DLD1 (cell line): ENCODE data around the gene PGR.

ENCODE experiments used
- in situ Hi-C: cut with HindIII; loops from 2 replicates; pipeline ENCODE4 v1.10.0; 2017; ENCODE audit warnings: low sequenced_read_pairs

PGR gene

DNA sequence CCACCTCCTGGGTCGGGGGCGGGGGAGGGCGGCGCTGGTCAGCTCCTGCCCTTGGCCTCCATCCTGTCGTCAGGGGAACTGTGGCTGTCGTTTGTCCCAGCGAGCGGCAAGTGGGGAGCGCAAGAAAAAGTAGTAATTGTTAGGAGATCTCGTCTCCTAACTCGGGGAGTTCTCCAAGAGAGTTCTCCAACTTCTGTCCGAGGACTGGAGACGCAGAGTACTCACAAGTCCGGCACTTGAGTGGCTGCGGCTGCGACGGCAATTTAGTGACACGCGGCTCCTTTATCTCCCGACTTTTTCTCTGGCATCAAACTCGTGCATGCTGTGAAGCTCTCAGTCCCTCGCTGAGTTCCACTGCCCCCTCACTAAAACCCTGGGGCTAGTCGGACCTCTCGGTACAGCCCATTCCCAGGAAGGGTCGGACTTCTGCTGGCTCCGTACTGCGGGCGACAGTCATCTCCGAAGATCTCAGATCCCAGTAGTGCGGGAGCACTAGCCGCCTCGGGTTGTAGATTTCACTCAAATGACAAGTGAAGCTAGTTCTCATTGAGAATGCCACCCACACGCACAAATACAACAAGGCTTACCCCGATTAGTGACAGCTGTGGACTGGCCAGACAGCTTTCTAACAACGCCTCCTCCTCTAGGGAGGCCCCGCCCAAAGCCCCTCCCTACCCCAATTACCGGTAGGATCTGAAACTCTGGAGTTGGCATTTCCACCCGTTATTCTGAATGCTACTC is at the start of gene PGR:
Gene PGR, minus strand, starts transcription at position 611 of the 741 bp plus-strand sequence. CDS start 743 bp downstream, outside the sequence.
- in situ Hi-C loops = no loop called here

DNA sequence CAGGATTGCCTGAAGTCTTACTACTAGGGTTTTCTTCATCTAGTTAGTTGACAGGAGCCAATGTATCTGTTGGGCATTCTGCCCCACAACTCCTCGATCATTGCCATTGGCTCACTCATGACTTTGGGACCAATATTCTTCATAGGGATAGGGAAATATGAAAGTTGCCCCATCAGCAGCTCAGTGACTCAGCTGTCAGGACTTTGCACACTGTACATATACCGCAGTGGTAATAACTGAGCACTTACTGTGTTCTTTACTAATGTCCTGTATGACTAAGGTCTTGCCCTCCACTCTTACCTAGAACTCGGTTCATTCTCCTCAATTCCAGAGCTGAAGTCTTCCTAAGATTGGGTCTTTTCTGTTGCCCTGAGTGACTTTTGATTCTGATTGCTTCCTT is 46.8 kb upstream of the PGR start:
- in situ Hi-C loops = no loop called here

DNA sequence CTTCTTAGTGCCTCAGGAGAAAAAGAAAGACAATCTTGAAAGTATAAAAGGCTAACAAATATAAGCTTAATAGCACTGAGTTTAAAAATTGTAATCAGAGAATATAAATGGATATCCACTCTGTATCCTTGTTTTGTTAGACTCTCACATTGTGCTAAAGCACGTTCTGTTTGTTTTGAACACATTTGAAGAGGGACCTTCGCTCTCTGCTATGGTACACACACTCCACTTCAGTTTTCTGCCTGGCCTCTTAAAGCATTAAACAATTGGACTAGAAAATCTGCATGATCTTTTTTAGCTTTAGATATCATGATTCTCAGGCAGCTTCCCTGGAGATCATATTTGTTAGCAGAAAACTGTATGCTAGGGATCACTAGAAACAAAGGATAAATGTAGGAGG is 40.3 kb upstream of the PGR start:
- in situ Hi-C loops = no loop called here

DNA sequence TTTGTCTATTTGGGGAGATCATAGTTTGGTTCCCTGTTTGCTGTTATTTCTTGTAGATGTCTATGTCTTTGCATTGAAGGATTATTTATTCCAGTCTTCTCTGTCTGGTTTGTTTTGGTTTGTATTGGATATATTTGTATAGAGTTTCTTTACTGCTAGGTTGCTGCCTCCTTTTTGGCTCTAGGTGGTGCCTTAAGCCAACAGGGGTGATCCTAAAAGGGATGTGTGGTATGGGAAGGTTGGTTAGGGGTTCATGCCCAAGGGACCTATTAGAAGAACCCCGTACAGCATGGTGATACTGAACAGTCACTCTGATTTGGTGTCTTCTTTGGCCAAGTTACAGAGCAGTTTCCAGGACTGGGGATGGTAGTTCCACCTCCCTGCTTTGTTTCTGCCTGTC is 36.4 kb upstream of the PGR start:
- in situ Hi-C loops = no loop called here

DNA sequence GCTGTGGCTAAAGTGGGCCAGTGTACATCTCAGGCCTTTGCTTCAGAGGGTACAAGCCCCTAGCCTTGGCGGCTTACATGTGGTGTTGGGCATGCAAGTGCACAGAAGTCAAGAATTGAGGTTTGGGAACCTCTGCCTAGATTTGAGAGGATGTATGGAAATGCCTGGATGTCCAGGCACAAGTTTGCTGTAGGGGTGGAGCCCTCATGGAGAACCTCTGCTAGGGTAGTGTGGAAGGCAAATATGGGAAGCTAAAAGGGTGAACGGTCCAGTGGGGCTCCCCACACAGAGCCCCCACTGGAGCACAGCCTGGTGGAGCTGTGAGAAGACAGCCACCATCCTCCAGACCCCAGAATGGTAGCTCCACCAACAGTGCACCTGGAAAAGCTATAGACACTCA is 28.5 kb upstream of the PGR start:
- in situ Hi-C loops = no loop called here

DNA sequence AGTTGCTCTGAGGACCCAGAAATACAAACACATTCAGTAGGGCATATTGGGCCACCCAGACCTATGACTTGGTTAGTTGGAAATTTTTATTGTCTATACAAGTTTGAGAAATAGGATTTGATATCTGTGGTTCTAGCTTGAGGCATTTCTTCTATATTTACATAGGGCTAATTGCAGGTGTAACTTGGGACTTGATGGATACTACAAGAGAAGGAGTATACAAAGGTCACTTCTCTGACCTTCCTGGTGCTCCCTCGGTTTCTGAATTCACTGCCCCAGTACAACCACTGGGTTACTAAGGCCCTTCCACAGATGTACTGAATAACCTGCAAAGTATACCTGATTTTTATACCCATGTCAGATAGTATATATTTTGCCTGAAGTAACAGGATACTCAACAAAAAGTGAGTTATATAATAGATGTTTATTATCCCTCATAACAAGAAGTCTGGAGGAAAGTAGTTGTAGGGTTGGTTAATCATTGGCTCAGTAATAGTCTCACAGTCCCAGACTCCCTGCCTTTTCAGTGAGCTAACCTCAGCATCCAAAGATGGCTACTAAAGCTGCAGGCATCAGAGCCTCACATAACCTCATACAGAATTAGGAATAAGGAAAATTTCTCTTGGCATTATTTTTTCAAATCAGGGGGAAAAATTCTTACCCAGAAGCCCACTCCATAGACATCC is 8.8 kb upstream of the PGR start:
- in situ Hi-C loops = no loop called here

DNA sequence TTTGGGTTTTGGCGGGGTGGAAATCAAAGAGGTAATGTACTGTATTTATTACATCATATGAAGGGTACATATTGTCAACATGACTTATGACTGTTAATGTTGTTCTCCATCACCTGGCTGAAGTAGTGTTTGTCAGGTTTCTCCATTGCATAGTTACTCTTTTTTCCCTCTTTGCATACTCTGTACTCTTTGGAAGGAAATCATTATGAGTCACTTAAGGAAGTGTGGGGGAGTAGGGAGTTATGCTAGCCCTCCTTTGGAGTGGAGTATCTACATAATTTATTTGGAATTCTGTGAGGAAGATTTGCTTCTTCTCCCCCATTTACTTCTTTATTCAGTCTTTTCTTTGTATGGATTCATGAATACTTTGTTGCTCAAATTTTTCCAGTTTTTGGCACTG is 3.6 kb upstream of the PGR start:
- in situ Hi-C loops = no loop called here

DNA sequence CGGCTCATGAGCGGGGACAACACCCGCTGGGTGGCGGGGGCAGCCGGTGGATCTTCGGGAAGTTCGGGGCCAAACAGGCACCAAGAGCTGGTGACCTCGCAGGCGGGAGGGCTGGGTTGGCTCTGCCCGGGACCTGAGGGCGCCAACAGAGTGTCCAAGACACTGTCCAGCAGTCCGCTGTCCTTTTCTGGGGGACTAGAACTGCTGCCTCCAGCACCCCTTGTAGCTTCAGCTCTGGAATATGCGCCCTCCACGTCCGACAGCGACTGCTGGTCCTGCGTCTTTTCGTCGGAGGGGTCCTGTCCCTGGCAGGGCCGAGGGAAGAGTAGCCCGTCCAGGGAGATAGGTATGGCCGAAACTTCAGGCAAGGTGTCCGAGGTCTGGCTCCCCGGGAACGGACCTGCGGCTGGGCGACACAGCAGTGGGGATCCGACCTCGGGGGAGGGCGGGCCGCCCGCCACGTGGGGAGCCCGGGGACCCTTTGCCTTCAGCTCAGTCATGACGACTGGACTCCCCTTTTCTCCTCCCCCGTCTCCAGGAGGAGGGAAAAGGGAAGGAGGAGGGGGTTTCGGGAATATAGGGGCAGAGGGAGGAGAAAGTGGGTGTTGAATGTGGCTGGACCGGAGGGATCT is 926 bp downstream of the PGR start:
- in situ Hi-C loops = no loop called here

DNA sequence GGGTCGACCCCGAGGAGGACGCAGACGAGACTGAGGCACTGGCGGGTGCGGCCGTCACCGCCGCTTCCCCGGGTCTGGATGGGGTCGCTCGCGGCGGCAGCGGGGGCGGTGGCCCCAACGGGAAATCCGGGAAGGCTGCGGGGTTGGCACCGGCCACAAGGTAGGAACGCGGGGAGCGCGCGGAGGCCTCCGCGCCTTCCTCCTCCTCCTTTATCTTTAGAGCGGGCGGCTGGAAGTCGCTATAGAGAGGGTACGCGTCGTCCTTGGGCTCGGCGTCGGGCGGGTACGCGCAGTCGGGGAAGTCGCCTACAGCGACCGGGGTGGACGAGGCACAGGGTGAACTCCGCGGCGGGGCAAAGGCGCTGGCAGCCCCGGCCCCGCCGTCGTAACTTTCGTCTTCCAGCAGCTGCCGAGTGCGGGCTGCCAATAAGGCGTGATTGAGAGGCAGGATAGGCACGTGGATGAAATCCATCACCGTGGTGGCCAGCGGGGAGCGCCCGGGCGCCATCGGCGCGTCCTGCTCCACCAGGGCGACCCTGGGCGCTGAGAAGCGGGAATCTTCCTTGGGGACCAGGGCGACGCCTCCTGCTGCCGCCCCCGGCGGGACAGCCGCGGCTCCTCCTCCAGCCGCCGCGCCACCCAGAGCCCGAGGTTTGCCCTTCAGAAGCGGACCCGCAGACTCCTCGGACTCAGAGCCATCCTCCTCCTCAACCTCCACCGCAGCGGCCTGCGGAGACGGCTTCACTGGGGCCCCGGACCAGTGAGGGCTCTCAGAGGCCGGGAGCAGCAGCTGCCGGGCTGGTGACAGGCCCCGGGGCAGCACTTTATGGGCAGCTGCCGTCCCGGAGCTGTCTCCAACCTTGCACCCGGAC is 1.7 kb downstream of the PGR start:
- in situ Hi-C loops = no loop called here

DNA sequence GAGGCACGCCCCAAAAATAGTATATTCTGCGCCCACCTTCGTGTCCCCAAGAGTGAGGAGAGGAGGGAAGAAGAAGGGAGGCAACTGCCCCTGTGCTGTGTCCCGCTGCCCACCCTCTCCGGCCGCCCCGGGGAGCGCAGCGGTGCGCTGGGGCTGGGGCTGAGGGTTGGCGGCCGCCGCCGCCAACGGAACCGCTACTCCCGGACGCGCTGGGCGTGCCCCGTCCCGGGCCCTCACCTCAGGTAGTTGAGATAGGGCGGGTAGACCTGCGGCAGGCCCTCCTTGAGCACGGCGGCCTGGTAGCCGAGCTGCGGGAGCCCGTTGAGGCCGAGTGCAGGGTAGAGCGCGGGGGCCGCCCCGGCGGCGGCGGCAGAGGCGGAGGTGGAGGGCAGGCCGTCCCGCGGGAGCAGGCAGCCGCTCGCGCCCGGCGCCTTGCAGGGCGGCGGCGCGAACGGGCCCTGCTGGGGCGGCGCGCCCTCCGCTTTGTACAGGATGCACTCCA is 2.4 kb downstream of the PGR start:
- in situ Hi-C loops = no loop called here

DNA sequence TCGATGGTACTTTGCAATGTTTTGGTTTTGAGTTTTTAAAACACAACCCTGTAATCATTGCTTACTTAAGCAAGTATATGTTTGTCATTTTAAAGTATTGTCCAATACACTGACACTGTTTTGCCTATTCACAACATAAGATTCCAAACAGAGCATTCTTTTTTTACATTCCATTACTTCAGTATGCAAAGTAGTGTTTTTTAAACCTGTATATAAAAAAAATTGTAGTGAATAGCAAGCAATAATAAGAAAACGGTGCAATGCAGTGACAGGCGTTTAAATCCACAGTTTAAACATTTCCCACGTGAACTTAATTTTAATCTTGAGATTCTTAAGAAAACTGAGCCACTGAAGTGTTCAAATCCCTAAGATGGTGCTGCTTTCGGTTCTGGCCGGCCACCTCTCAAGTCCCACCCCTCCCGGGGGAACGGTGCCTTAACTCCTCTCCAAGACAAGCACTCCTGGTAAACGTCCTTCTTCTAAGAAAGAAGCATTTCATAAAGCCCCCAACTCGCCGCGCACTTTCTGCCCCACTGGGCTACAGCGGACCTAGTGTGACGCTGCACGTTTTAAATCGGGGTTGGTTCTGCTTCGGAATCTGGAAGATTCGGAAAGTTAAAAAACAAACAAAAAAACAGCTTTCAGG is 2.9 kb downstream of the PGR start:
- in situ Hi-C loops = no loop called here

DNA sequence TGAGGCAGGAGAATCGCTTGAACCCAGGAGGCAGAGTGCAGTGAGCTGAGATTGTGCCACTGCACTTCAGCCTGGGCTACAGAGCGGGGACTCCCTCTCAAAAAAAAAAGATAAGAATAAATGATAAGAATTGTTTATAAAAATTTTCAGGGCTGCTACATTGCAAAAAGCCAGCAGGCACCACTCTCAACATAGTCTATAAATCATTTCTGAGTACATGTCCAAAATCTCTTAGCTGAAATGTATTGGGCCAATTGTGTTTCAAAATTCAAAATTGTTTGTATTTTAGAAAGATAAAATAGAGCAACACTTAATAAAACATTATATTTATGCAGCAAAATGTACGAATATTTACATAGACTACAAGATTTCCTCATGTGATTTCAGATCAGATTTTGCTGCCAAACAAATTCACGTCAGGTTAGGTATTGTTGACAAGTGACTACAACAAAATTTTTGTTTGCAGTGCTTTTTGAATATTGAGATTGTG is 13.9 kb downstream of the PGR start:
- in situ Hi-C loops = no loop called here

DNA sequence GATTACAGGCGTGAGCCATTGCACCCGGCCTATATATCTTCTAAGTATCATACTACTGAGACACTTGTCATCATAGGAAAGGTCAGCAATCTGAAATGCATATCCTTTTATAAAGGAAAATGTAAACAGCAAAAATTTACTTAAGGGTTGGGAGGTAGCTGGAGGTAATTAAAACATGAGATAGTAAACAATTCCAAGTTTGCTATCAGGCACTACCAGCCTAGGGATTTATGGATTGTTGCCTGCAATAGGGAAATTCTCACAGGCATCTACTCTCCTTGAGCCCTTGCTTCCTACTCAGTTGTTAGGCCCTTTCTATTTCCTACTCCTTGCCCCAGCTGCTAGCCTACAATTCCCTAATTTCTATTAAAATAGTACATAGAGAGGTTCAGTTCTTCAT is 16.1 kb downstream of the PGR start:
- in situ Hi-C loops = no loop called here

DNA sequence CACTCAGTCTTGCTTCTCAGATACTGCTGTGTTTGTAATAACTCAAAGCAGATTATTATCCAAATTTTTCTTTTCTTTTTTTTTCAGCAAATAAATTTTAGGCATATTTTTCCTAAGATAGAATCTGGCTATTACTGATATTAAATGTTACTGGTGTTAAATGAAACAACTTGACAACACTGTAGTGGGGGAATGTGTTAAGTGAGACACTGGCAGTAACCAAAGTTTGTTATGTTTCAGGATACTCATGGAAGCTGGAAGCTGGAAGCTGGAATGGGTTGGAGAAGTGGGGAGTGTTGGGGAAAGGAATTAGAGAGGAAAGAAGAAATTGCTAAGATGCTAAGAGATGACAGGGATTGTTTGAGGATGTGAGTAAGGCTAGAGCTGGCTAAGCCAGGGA is 24.9 kb downstream of the PGR start:
- in situ Hi-C loops = no loop called here

DNA sequence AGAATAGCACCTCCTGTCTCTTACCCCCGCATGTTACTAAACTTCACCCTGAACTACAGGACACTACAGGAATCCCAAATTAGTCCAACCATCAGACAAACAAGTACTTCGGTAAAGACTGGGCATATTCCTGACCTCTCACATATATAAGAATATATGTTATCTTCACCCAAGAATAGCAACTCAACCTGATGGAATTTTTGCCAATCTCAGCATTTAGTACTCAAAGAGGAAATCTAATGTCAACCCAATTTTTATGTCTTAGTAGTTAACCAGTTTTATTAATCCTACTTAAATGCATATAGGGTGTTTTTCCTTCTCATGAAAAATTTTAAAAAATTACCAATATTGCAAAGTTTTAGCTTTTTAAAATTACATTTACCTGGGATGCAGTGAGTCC is 26.2 kb downstream of the PGR start:
- in situ Hi-C loops = no loop called here

DNA sequence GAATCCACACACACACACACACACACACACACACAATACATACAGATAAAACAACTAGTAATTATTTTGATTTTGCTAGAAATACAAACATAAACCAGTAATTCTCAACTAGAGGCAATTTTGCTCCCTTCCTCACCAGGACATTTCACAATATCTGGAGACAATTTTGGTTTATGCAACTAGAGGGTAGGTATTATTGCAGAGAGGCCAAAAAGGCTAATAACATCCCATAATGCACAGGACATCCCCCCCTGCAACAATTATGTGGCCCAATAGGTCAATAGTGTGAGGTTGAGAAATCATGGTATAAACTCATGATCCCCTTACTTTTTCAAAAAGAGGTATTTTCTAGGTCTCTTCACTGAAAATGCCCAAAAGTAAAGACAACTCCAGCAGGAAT is 29.0 kb downstream of the PGR start:
- in situ Hi-C loops = no loop called here

DNA sequence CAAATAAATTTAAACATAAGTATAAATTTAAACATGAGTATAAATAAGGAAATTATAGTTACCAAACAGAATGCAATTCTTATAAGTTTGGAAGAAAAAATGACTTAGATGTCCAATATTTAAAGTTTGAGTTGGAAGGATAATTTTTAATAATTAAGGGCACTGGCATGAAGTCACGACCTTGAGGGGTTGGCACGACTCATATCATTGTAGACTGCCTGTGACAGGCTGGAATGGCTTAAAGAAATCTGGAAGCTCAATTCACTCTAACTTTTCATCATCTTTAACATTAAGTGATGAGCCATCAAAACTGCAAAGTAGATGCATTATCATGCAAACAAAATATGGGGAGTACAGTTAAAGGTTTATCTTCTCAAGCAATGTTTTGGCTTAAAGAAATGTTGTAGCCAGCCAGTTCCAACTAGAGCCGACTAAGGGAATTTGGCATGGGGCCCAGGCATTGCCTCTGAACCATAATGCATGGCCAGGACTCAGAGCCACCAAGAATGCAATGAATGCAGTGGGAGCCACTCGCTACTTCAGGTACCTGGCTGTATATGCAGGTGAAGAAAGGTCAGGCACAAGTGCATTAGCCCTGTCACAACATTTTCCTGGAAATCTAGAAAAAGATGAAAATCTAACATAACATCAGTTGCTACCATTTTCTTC is 33.4 kb downstream of the PGR start:
- in situ Hi-C loops = no loop called here

DNA sequence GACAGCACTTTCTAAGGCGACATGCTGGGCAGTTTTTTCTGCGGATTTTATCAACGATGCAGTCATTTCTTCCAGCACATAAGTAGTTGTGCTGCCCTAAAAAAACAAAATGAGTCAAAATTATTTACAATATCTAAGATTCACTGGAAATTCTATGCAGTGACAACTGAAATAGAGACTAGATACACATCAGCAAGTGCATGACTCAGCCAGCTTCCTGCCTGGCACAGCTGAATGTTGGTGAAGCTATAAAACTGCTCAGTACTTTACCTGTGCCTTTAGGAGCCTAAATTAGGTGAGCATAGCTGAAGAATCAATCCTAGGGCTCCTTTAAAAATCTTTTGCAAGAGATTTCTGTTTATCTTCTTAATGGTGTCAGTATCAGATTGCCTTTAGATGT is 37.8 kb downstream of the PGR start:
- in situ Hi-C loops = no loop called here

DNA sequence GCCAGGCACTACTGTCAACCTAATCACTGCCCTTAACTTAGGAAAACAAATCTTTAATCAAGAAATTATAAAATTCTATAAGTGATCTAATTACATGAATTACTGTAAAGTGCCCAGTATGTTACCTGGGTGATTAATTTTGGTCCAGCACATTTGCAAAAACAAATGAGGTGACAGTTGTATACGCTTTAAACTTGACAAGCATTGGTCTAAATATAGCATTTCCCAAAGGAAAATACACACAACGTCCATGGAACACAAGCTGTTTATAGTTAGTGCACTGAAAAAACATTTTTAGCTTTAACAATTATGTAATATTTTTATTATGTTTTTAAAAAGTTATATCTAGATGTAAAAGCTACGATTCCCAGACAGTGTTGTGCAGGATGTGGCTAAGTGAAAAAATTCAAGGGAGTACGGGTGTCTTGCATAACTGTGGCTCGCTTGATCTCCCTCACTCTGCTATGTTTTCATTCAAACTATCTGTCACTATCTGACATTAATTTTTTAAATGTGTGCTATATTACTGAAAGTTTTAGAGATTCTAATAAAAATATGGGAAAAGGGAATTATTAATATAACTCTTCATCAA is 38.8 kb downstream of the PGR start:
- in situ Hi-C loops = no loop called here

DNA sequence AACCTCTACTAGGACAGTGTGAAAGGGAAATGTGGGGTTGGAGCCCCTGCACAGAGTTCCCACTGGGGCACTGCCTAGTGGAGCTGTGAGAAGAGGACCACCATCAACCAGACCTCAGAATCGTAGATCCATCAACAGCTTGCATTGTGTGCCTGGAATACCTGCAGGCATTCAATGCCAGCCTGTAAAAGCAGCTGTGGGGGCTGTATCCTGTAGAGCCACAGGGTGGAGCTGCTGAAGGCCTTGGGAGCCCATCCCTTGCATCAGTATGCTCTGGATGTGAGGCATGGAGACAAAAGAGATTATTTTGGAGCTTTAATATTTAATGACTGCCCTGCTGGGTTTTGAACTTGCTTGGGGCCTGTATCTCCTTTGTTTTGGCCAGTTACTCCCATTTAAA is 46.3 kb downstream of the PGR start:
- in situ Hi-C loops = no loop called here
